Colonic mucosa (tissue), 4 donors: ENCODE measurements around the gene MAD2L1BP. TPM values are rescaled to one million over a fixed set of nuclear protein-coding genes. Genes with fewer than 3 reads are reported as not detected.

Experiments used
- DNase-seq: peaks from one replicate; pipeline ENCODE4 v3.0.0-alpha.2; 2020
- H3K27ac ChIP-seq: fragments of 200-600 bp; one replicate; pipeline ENCODE4 v1.8.0; 2021
- H3K27me3 ChIP-seq: fragments of 200-600 bp; one replicate; pipeline ENCODE4 v1.8.0; 2021
- H3K36me3 ChIP-seq: fragments of 200-600 bp; one replicate; pipeline ENCODE4 v1.8.0; 2021
- H3K4me1 ChIP-seq: fragments of 200-600 bp; one replicate; pipeline ENCODE4 v1.8.0; 2021; ENCODE audit warnings: mild to moderate bottlenecking
- H3K4me3 ChIP-seq: fragments of 200-600 bp; one replicate; pipeline ENCODE4 v1.8.0; 2021
- H3K9ac ChIP-seq, 2 donors: one replicate each; pipeline ENCODE4 v1.7.0; 2013; ENCODE audit warnings: control low read depth in 2 of 2, low read depth in 2 of 2, low read length in 2 of 2
- H3K9me3 ChIP-seq: fragments of 200-600 bp; one replicate; pipeline ENCODE4 v1.8.0; 2021
- intact Hi-C: fragments of 100-400 bp; cut with DNase I; formaldehyde crosslinking; loops from one replicate; pipeline ENCODE4 v1.14.1; 2022
- total RNA-seq, 2 donors: library from RNA; stranded (reverse); fragmentation: NEBNext Ultra II Directional in 1 of 2; extraction: Animal tissue kit (Norgen Biotek cat#: 25700) in 1 of 2; gene quantifications; one replicate each; pipeline ENCODE4 v1.2.1, GENCODE V29; 2021
- TF ChIP-seq, protein P1 (sequence below): fragments of 200-600 bp; IDR thresholded peaks from one replicate; pipeline ENCODE4 v1.8.0; 2022; ENCODE audit warnings: antibody characterized with exemption, mild to moderate bottlenecking
- donor health status: healthy.
- donor health status: DM: no; HTN: no; CAD: no.
- donor health status: DM: no; HTN: no; CAD: no.

The MAD2L1BP gene
- total RNA-seq, 2 donors from 2014 or later = 47.7 to 48.8 TPM

DNA sequence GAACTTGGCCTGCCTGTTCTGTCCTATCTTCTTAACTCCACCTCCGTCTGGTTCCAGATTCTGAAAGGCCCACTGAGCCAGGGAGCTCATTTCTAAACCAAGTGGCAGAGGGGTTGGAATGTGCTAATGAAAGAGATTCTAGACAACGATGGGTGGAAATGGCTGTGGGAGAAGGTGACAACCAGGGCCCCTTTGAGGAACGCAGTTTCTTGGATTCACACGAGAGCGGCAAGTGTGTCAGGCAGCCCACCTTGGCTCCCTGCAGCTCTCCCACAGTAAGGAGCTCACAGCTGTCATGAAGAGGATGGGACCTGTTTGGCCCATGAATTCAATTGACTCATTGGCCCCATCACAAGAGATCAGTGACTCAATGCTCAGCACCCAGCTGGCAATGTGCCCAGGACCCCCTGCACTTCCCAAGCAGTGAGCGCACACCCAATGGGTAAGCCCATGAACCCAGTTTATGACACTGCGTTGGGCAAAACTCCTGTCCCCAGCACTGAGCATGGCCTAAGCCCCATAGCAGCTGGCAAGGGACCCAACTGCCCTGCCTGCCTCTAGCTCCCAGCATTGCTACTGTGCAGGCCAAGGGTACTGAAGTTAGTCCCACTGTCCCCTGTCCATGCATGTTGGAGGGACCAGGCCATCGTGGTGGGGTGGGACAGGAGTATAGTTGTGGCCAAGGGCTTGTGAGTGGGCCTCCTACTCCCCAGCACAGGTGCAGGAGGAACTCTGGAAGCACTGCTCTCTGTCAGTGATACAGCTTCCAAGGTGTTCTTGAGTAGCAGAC lies 35.6 kb downstream of the MAD2L1BP start:
- Histone ChIP-seq H3K27me3 (no peaks in the 10 kb centered on the region), H3K9me3 (no peaks in the 10 kb centered on the region), H3K4me3 (no peak overlapping the region), H3K36me3 (peaks cover 12% of the 10 kb centered on the region), H3K27ac (peak overlapping the region; percentile 67), H3K9ac (peak overlapping the region in 1 of 2 donors; percentile 48), H3K4me1 (peaks cover 17% of the 10 kb centered on the region)
- intact Hi-C loops = no loop called here
- DNase-seq = no peak
- TF ChIP-seq, protein P1, sequence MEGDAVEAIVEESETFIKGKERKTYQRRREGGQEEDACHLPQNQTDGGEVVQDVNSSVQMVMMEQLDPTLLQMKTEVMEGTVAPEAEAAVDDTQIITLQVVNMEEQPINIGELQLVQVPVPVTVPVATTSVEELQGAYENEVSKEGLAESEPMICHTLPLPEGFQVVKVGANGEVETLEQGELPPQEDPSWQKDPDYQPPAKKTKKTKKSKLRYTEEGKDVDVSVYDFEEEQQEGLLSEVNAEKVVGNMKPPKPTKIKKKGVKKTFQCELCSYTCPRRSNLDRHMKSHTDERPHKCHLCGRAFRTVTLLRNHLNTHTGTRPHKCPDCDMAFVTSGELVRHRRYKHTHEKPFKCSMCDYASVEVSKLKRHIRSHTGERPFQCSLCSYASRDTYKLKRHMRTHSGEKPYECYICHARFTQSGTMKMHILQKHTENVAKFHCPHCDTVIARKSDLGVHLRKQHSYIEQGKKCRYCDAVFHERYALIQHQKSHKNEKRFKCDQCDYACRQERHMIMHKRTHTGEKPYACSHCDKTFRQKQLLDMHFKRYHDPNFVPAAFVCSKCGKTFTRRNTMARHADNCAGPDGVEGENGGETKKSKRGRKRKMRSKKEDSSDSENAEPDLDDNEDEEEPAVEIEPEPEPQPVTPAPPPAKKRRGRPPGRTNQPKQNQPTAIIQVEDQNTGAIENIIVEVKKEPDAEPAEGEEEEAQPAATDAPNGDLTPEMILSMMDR = no peak

DNA sequence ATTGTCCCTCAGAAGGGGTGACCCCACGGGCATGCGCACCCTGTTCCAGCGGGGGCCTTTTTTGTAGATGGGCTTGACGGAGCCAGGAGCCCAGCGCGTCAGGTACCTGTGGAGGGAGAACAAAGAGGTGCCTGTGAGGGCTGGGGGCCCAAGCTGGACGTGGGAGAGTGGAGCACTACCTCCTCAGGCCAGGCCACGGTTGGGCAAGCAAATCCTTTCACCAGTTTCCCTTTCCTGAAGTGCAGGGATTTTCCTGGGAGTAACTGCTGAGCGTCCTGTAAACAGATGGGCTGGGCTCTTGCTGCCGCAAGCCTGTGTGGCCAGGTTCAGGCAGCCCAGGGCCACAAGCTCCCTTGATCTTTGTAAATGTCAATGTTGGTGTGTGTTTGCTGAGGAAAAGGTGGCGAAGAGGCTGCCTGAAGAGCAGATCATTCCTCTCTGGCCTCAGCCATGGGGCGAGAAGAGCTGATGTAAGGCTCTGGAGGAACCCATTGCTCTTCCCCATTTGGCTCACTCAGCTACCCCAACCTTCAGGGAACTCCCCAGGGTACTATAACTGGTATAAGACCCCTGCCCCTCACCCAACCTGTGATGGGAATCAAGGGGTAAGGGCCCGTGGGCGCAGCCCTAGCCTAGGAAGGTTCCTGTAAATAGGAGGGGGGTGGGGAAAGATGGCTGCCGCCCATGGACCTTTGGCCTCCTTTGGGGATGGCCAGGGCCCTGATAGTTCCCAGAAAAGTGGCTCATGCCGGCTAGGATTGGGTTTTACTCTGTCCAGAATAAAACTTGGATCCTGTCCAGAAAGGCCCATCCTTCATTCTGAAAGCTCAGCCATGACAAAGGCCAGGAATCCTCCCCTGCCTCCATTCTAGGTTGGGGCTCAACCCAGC lies 36.4 kb downstream of the MAD2L1BP start:
- H3K27me3 ChIP-seq = no peaks in the 10 kb centered on the region
- no peaks in the 10 kb centered on the region for H3K9me3 ChIP-seq
- H3K4me1 ChIP-seq = peaks cover 17% of the 10 kb centered on the region
- intact Hi-C loops = no loop called here
- TF ChIP-seq, protein P1 = no peak
- H3K36me3 ChIP-seq = peaks cover 17% of the 10 kb centered on the region
- peak overlapping the region in 1 of 2 donors; percentile 48 for H3K9ac ChIP-seq
- peak; percentile 63 for DNase-seq
- H3K27ac ChIP-seq = peak overlapping the region; percentile 67
- H3K4me3 ChIP-seq = no peak overlapping the region

DNA sequence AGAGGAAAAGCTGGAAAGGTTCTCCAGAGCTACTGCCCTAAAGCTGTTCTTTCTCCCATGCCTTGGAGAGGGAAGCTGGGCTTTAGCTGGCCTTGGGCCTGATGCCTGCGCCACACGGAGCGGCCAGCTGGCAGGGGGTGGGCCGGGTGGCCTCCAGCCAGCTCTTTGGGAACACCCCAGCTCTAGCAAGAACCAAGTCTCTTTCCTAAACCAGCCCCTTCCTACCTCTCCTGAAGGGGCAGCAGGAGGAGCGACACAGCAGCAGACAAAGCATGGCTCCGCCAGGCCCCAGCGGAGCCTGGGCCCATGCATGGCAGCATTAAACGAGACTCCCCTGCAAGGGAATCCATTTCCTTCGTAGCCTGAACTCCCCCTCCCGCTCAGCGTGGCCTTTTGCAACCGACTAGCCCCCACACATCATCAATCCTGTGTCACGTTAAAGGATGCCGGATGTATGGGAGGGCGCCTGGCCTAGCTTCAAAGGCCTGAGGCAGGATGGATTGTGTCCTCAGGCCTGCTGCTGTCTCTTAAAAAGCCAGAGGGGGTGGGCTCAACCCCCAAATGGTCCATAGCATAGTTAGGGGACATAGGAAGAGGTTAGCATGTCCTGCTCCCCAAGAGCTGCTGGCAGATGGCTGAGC lies 37.9 kb downstream of the MAD2L1BP start:
- no peak for DNase-seq
- intact Hi-C loops = no loop called here
- H3K9me3 ChIP-seq = no peaks in the 10 kb centered on the region
- TF ChIP-seq, protein P1 = no peak
- peaks cover 6% of the 10 kb centered on the region for H3K4me1 ChIP-seq
- peaks cover 17% of the 10 kb centered on the region for H3K36me3 ChIP-seq
- no peaks in the 10 kb centered on the region for H3K27me3 ChIP-seq
- no peak overlapping the region for H3K9ac ChIP-seq
- H3K27ac ChIP-seq = peak overlapping the region; percentile 67
- H3K4me3 ChIP-seq = no peak overlapping the region

DNA sequence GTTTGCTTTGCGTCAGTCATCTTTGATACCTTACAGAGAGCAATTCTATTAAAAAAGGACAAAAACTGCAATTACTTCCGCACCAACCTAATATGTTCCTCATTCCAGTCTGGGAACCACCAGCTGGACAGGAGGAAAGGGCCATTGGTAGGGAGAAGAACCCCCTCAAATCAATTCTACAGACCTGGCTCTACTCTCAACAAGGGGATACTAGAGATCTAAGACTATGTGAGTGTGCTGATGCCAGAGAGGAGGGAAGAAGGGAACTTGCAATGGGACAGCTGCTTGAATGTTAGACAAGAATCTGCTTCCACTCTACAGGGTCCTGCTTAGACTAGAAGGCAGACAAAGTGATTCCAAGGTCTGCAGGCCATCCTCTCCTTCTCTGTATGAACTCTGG lies 38.7 kb downstream of the MAD2L1BP start:
- peaks cover under 1% of the 10 kb centered on the region for H3K4me1 ChIP-seq
- H3K36me3 ChIP-seq = peaks cover 17% of the 10 kb centered on the region

DNA sequence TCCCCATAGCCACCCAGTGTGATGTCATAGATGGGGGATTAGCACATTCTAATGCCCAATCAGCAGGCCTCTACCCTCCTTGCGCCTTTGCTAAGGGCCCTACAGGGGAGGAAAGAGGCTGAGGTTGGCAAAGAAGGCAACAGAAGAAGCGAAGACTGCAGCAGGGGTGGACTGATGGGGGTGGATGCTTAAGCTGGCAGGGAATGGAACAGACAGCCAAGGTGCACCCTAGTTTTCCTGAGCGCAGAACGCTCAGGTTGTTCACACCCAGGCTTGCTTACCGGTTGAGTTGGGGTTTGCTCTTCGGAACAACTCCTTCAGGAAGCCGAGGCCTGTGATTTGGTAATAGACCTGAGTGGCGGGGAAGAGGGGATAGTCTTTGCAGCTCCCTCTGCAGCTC lies 39.3 kb downstream of the MAD2L1BP start:
- no peaks in the 10 kb centered on the region for H3K4me1 ChIP-seq
- H3K27ac ChIP-seq = no peak overlapping the region
- intact Hi-C loops = no loop called here
- H3K9me3 ChIP-seq = no peaks in the 10 kb centered on the region
- DNase-seq = no peak
- H3K27me3 ChIP-seq = no peaks in the 10 kb centered on the region
- TF ChIP-seq, protein P1 = no peak
- peaks cover 17% of the 10 kb centered on the region for H3K36me3 ChIP-seq
- H3K4me3 ChIP-seq = no peak overlapping the region
- no peak overlapping the region for H3K9ac ChIP-seq

More for the DNA sequence above, 38.7 kb downstream of the MAD2L1BP start:
- intact Hi-C loops = no loop called here
- H3K4me3 ChIP-seq = no peak overlapping the region
- H3K27me3 ChIP-seq = no peaks in the 10 kb centered on the region
- H3K9me3 ChIP-seq = no peaks in the 10 kb centered on the region
- no peak for DNase-seq
- TF ChIP-seq, protein P1 = no peak
- H3K27ac ChIP-seq = no peak overlapping the region
- no peak overlapping the region for H3K9ac ChIP-seq
